Activated T-helper 9 cell treated with anti-CD3 and anti-CD28 coated beads, Interleukin-2, amount 50 U/mL, for 16 hours (primary cell): Measurements from ENCODE around the gene THEM5.

Source experiments
- DNase-seq: peaks from one replicate; pipeline ENCODE4 v3.0.0-alpha.2; 2020; ENCODE audit warnings: low read depth

THEM5 gene

GRCh38 chr1:151819976-151820623 lies 33.4 kb downstream of the THEM5 start:
- no peak for DNase-seq

- DNase-seq: no peak
Observed at GRCh38 chr1:151819227-151819835, 34.2 kb downstream of the THEM5 start.

GRCh38 chr1:151817353-151817730 lies 36.2 kb downstream of the THEM5 start:
- DNase-seq: no peak

- DNase-seq: no peak
Observed at GRCh38 chr1:151816548-151817352, 36.8 kb downstream of the THEM5 start.

GRCh38 chr1:151815716-151816327 lies 37.7 kb downstream of the THEM5 start:
- DNase-seq: no peak

GRCh38 chr1:151814971-151815545 lies 38.5 kb downstream of the THEM5 start:
- no peak for DNase-seq

- DNase-seq: no peak
Observed at GRCh38 chr1:151814426-151814825, 39.1 kb downstream of the THEM5 start.

- no peak for DNase-seq
Observed at GRCh38 chr1:151813271-151813977, 40.1 kb downstream of the THEM5 start.

- no peak for DNase-seq
Observed at GRCh38 chr1:151811181-151811580, 42.3 kb downstream of the THEM5 start.

- no peak for DNase-seq
Observed at GRCh38 chr1:151809985-151810556, 43.4 kb downstream of the THEM5 start.

GRCh38 chr1:151809290-151809984 lies 44.1 kb downstream of the THEM5 start:
- no peak for DNase-seq

- no peak for DNase-seq
Observed at GRCh38 chr1:151807766-151808165, 45.7 kb downstream of the THEM5 start.

GRCh38 chr1:151807131-151807530 lies 46.4 kb downstream of the THEM5 start:
- DNase-seq: no peak

GRCh38 chr1:151806170-151806569 lies 47.3 kb downstream of the THEM5 start:
- DNase-seq: no peak

- DNase-seq: no peak
Observed at GRCh38 chr1:151805066-151805820, 48.3 kb downstream of the THEM5 start, which contains the start of gene LINGO4. LINGO4 (minus strand) TSS chr1:151805419; CDS start chr1:151802704, 2,715 bp downstream.

- DNase-seq: no peak
Observed at GRCh38 chr1:151803915-151804314, 49.6 kb downstream of the THEM5 start.

- no peak for DNase-seq
Observed at GRCh38 chr1:151803164-151803563, 50.3 kb downstream of the THEM5 start.

GRCh38 chr1:151802372-151802771 lies 51.1 kb downstream of the THEM5 start:
- DNase-seq: no peak

GRCh38 chr1:151801846-151802245 lies 51.7 kb downstream of the THEM5 start:
- no peak for DNase-seq

- DNase-seq: no peak
Observed at GRCh38 chr1:151801310-151801820, 52.1 kb downstream of the THEM5 start.
